ENCODE data around the gene MAPK8IP1. TPM values are rescaled to one million over a fixed set of nuclear protein-coding genes. Genes with fewer than 3 reads are reported as not detected.

MAPK8IP1 gene
- total RNA-seq, 4 donors from 2014 or later: 1.9 to 11.1 (median 2.6) TPM

GRCh38 chr11:45919806-45920530 lies 34.5 kb downstream of the MAPK8IP1 start:
- intact Hi-C loops (cut with DNase I; ENCODE audit: low total_unique reads): loop anchor here (2.0 kb wide), 1 partner anchor 77 kb away; no protein-coding TSS in a partner anchor
- DNase-seq: no peak
- Histone ChIP-seq H3K4me3 (no peak overlapping the region), H3K27ac (no peak overlapping the region), H3K9me3 (no peaks in the 10 kb centered on the region), H3K4me1 (peaks cover 21 to 39% (median 29%) of the 10 kb centered on the region in 4 donors), H3K36me3 (peaks cover 0 to 2% (median 0%) of the 10 kb centered on the region in 4 donors), H3K27me3 (peaks cover 35% of the 10 kb centered on the region)
- in situ Hi-C loops (cut with MboI; ENCODE audit: low pct_ligation_motif_present in 1 of 4, low pct_unique_long_range_greater_than_20kb in 1 of 4, low sequenced_read_pairs in 3 of 4): loop anchor here in 1 of 4 donors (10.0 kb wide), 1 partner anchor 65 kb away; no protein-coding TSS in a partner anchor
- WGBS, 2 donors (ENCODE audit: low coverage in 1 of 2): 84 to 95% methylated on average over 6 to 13 of the region's 13 CpGs
- TF ChIP-seq POLR2A (IDR thresholded peaks at IDR 0.05): no peak
- TF ChIP-seq, protein P1, sequence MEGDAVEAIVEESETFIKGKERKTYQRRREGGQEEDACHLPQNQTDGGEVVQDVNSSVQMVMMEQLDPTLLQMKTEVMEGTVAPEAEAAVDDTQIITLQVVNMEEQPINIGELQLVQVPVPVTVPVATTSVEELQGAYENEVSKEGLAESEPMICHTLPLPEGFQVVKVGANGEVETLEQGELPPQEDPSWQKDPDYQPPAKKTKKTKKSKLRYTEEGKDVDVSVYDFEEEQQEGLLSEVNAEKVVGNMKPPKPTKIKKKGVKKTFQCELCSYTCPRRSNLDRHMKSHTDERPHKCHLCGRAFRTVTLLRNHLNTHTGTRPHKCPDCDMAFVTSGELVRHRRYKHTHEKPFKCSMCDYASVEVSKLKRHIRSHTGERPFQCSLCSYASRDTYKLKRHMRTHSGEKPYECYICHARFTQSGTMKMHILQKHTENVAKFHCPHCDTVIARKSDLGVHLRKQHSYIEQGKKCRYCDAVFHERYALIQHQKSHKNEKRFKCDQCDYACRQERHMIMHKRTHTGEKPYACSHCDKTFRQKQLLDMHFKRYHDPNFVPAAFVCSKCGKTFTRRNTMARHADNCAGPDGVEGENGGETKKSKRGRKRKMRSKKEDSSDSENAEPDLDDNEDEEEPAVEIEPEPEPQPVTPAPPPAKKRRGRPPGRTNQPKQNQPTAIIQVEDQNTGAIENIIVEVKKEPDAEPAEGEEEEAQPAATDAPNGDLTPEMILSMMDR (IDR thresholded peaks at IDR 0.05): no peak
- TF ChIP-seq POLR2AphosphoS5 (IDR thresholded peaks at IDR 0.05): no peak
- no peak for TF ChIP-seq EP300 (IDR thresholded peaks at IDR 0.05; ENCODE audit: low read depth)

GRCh38 chr11:45920531-45921477 lies 35.4 kb downstream of the MAPK8IP1 start:
- H3K4me1 ChIP-seq: peaks cover 21 to 37% (median 29%) of the 10 kb centered on the region in 4 donors

DNA sequence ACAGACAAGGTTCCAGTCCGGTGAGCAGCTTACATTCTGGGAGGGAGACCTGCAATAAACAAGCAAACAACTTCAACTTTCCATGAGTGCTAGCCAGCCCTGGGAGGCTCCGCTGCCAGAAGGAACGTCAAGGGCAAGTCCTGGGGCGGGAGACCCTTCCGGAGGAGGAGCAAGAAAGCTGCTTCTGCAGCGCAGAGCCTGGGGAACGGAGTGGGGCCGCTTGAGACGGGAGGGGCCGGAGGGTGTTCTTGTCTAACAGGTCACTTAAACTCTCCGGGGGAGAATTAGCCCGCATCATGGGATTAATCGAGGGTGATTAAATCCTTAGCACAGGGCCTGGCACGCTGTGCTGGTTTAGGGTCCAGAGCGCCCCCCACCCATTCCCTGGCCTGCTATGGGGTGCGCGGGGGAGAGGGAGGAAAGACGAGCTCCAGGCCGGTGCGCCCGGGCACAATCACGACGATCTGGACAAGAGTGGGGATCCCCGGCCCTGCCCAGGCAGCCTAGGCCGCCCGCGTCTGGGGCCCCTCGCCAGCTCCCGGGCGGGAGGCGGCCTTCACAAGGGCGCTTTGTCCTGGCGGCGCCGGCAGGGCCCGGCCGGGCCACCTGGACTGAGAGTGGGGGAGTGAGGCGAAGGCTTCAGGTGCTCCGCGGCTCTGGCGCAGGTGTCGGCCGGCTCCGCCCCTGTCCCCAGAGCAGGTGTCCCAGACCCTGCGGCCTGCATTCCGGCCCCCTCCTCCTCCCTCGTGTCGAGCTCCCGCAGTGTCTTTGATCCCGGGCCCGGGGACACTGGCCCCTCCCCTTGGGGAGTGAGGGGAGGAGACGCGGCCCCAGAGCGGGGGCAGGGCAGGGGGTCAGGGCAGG lies 36.3 kb downstream of the MAPK8IP1 start:
- H3K36me3 ChIP-seq: no peaks in the 10 kb centered on the region
- peaks cover 11 to 27% (median 24%) of the 10 kb centered on the region in 4 donors for H3K4me1 ChIP-seq
- in situ Hi-C loops (cut with MboI; ENCODE audit: low pct_ligation_motif_present in 1 of 4, low pct_unique_long_range_greater_than_20kb in 1 of 4, low sequenced_read_pairs in 3 of 4) (no loop called here), intact Hi-C loops (cut with DNase I; ENCODE audit: low total_unique reads) (no loop called here)
- H3K4me3 ChIP-seq: peak overlapping the region; percentile 13 to 56 (median 38)
- DNase-seq: peak; percentile 53
- H3K9me3 ChIP-seq: no peaks in the 10 kb centered on the region
- 33 to 40% methylated on average over 6 to 40 of the region's 54 CpGs for WGBS, 2 donors (ENCODE audit: low coverage in 1 of 2)
- H3K27ac ChIP-seq: peak overlapping the region in 2 of 4 donors; percentile 21 to 29
- peaks cover 35% of the 10 kb centered on the region for H3K27me3 ChIP-seq
- TF ChIP-seq POLR2AphosphoS5 (IDR thresholded peaks at IDR 0.05) (no peak), POLR2A (IDR thresholded peaks at IDR 0.05) (no peak), EP300 (IDR thresholded peaks at IDR 0.05; ENCODE audit: low read depth) (no peak)
- TF ChIP-seq, protein P1 (IDR thresholded peaks at IDR 0.05): no peak

More at GRCh38 chr11:45920531-45921477, 35.4 kb downstream of the MAPK8IP1 start:
- intact Hi-C loops (cut with DNase I; ENCODE audit: low total_unique reads) (no loop called here), in situ Hi-C loops (cut with MboI; ENCODE audit: low pct_ligation_motif_present in 1 of 4, low pct_unique_long_range_greater_than_20kb in 1 of 4, low sequenced_read_pairs in 3 of 4) (no loop called here)
- H3K27ac ChIP-seq: no peak overlapping the region
- WGBS, 2 donors (ENCODE audit: low coverage in 1 of 2): 73 to 93% methylated on average over 2 to 6 of the region's 6 CpGs
- H3K9me3 ChIP-seq: no peaks in the 10 kb centered on the region
- no peaks in the 10 kb centered on the region for H3K36me3 ChIP-seq
- H3K4me3 ChIP-seq: no peak overlapping the region
- TF ChIP-seq POLR2AphosphoS5 (IDR thresholded peaks at IDR 0.05) (no peak), EP300 (IDR thresholded peaks at IDR 0.05; ENCODE audit: low read depth) (no peak), POLR2A (IDR thresholded peaks at IDR 0.05) (no peak)
- TF ChIP-seq, protein P1 (IDR thresholded peaks at IDR 0.05): no peak
- no peak for DNase-seq
- H3K27me3 ChIP-seq: peaks cover 35% of the 10 kb centered on the region

Measured in transverse colon (tissue), 4 donors.